CD4-positive, alpha-beta T cell treated with Interleukin-6 for 4 hours (primary cell): ENCODE measurements around the gene WDFY1.

Source experiments
- DNase-seq: peaks from one replicate; pipeline ENCODE4 v3.0.0-alpha.2; 2020; ENCODE audit warnings: mixed read lengths

Gene WDFY1

DNA sequence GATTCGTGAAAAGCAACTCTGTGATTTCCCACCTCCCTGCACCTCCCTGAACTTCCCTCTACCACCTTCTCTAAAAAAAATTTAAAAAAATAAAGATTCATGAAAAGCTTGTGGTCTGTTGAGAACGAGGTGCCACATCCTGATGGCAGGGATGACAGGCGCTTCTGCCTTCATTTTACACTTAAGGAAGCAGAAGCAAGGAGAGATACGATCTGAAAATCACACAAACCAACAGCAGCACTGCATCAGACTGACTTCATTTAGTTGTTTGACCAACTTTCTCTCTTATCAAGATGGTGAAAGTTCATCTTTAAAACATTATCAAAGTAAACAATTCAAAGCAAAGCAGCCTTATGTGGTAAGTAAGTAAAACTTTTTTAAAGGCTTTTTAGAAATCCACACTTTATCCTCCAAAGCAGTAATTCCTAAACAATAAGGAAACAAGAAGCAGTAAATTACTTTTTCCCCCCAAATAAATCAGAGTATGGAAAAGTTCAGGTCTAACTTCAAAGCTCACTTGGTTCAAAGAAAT lies 15.5 kb downstream of the WDFY1 start:
- DNase-seq, result peak; percentile 38

GRCh38 chr2:223928113-223929006 lies 16.8 kb downstream of the WDFY1 start:
- no peak for DNase-seq

DNA sequence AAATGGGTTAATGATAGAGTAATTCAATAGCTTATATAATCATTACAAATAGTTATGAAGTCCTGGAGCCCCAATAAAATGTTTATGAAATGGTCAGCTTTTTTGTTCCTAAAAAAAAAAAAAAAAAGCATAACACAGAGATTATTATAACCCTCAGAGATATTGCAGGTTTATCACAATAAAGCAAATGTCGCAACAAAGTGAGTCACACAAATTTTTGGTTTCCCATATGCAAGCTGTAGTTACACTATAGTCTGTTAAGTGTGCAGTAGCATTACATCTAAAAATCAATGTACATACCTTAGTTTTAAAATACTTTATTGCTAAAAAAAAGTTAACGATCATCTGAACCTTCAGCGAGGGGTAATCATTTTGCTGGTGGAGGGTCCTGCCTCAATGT lies 20.0 kb downstream of the WDFY1 start:
- DNase-seq, result no peak

GRCh38 chr2:223923976-223924375 lies 21.2 kb downstream of the WDFY1 start:
- no peak for DNase-seq

- no peak for DNase-seq
Observed at GRCh38 chr2:223922308-223922707, 22.8 kb downstream of the WDFY1 start.

DNA sequence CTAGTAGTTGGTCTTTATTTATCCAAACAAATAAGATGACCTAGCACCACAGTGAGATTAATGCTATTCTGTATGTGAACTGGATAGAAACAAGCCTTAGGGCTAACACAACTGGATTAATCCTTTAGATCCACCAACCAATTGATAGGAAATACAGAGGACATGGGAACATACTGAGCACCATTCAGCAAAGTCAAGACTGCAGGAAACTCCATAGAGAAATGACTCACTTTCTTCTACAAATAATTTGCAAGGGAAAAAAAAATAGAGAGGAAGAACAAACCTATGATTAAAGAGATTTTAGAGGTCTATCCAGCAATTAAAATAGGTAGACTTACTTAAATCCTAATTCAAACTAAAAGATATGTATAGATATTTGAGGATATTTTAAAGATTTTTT lies 23.9 kb downstream of the WDFY1 start:
- no peak for DNase-seq

- DNase-seq, result no peak
Observed at GRCh38 chr2:223920109-223920508, 25.0 kb downstream of the WDFY1 start.

GRCh38 chr2:223918671-223919134 lies 26.4 kb downstream of the WDFY1 start:
- no peak for DNase-seq

GRCh38 chr2:223916181-223916920 lies 28.8 kb downstream of the WDFY1 start:
- DNase-seq, result no peak

DNA sequence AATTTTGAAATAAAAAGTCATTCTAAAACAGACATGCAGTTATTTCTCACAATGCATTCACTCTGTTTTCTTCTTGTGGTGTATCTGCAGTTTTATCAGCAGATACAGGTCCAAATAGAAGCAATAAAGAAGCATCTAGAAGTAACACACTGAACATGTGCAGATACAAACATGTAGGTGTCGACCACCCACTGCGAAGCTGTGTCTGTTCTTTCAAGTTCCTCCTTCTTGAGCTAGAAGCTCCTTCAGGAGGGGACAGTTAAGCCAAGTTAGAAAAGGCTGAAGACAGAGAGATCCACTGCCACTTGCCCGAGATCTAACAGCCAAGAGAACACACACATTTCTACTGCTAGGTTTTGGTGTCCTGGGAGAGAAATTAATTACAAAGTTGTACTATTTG lies 30.1 kb downstream of the WDFY1 start:
- no peak for DNase-seq

- no peak for DNase-seq
Observed at GRCh38 chr2:223914324-223914723, 30.8 kb downstream of the WDFY1 start.

DNA sequence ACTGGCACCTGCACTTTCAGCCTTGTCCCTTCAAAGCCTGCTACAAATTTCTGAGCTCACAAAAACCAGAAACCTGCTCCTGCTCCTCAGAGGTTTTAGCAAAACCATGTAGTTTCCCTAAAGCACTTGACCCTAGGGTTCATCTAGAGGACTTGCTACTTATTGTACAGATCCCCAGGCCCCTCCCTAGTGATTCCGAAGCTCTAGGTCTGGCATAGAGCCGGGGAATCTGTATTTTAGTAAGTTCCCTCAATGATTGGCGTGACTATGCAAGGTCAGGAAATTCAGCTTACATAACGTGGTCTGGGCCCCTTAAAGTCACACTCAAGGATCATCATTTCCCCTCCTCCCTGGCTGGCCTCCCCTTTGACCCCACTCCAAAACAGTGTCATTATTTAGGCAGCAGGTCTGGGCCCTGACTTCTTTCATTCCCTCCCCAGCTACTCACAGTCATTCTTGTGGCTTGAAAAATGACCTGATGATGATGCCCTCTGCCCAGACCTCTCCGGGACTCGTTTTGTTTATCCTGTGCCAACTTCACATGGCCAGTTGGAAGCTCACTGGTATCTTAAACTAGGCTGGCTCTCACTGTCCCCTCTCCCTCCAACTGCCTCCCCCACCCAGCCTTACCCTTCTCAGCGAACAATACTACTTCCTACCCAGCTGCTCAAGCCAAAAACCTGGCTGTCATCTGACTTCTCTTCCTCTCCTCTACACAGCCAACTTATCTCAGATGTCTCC lies 36.0 kb downstream of the WDFY1 start:
- no peak for DNase-seq

- DNase-seq, result no peak
Observed at GRCh38 chr2:223908304-223908998, 36.7 kb downstream of the WDFY1 start.

GRCh38 chr2:223905996-223906395 lies 39.1 kb downstream of the WDFY1 start:
- DNase-seq, result no peak

GRCh38 chr2:223901854-223902253 lies 43.3 kb downstream of the WDFY1 start:
- DNase-seq, result no peak

DNA sequence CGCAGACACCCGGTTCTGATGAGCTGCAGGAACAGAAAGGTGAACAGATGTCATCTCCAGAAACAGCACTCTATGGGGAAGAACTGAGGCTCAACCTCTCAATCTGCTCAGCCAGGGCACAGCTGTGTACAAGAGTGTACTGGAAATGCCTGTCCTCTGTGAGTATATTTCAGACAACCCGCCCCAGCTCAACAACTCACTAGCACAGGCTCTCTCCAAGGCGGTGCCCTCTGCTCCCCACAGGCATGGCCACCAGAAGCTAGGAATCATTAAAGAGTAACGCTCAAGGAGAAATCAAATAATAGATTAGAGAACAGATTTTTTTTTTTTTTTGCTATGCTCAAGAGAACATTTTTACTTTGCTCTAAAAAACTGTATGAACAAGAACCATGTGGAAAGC lies 43.8 kb downstream of the WDFY1 start:
- DNase-seq, result no peak

- no peak for DNase-seq
Observed at GRCh38 chr2:223900531-223900930, 44.6 kb downstream of the WDFY1 start.

DNA sequence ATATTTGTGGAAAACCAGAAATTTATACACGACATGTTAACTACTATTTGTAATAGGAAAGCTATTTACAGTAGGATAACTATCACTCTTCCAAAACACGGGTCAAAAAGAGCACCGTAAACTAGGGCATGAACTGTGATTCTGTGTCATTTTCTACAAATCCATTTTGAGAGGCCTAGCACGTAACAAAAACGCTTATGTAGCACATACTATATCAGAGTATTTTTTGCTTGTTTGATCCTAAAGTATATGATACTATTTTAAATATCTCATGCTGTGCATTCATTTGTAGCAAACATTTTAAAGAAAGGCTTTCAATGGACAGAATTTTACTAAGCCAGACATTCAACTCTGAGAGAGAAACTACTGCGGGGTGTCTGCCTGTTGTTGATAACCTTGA lies 45.1 kb downstream of the WDFY1 start:
- no peak for DNase-seq

GRCh38 chr2:223897669-223898330 lies 47.3 kb downstream of the WDFY1 start:
- no peak for DNase-seq

GRCh38 chr2:223896833-223897311 lies 48.3 kb downstream of the WDFY1 start:
- DNase-seq, result no peak

DNA sequence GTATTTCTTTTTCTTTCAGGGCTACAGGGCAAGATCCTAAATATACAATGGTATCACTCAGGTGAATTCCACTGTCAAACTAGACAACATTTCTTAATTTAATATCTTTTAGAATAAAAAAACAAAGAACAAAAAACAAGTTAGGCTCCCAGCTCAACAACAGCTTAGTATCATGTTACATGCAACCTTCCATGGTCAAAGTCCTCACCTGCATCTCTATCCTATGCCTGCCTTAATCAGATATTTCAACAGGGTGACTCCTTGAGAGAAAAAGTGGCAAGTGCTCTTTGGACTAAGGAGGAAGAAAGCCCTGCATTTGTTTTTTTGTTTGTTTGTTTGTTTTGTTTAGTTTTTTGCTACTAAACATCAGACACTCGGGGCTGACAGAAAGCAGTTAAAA lies 50.2 kb downstream of the WDFY1 start:
- DNase-seq, result no peak

DNA sequence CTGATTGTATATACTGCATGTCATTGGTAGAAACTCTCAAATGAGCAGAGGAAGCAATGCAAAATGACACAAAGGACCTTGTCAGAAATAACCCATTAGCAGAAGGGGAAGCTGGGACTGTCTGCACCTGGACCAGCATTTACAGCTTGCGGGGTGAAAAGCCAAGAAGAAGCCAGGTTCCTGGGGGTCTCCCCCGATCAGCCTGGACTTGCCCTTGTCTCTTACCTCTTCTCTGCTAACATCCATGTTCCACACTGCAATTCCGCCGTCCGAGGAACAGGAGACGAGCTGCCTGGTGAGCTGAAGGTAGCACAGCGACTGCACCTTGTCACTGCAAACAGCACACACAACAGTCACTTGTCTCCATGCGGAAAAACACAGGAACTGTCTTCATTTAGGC lies 51.1 kb downstream of the WDFY1 start:
- DNase-seq, result no peak
